ENCODE results near the gene VAMP8. TPM values are rescaled to one million over a fixed set of nuclear protein-coding genes. Genes with fewer than 3 reads are reported as not detected.

Gene VAMP8
- total RNA-seq, 2 donors from 2014 or later, result 39.6 to 111 TPM

DNA sequence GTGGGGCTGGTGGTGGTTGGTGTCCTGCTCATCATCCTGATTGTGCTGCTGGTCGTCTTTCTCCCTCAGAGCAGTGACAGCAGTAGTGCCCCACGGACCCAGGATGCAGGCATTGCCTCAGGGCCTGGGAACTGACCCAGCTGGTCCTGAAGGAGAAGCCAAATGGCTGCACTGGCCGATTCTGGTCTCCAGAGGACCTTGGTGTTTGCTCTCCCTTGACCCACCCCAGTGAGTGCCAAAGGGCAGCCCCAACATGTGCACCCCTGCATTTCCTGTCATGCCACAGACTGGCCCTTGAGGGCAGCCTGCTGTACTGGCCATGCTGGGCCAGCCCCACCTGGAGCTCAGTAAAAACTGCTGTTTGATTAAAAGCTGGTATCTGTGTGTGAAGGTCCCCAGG, 15.6 kb downstream of the VAMP8 start:
- H3K4me1 ChIP-seq, result peaks cover 79% of the 10 kb centered on the region
- H3K27ac ChIP-seq, result peak overlapping the region; percentile 54 to 79 (median 65)
- H3K36me3 ChIP-seq (replicated peaks in 1 of 2; ENCODE audit: insufficient read depth in 1 of 2, low read depth in 2 of 2), result no peaks in the 10 kb centered on the region
- no peak overlapping the region for H3K4me3 ChIP-seq
- intact Hi-C loops (cut with DNase I), result no loop called here
- TF ChIP-seq POLR2A (IDR thresholded peaks at IDR 0.05), result no peak
- TF ChIP-seq, protein P1, sequence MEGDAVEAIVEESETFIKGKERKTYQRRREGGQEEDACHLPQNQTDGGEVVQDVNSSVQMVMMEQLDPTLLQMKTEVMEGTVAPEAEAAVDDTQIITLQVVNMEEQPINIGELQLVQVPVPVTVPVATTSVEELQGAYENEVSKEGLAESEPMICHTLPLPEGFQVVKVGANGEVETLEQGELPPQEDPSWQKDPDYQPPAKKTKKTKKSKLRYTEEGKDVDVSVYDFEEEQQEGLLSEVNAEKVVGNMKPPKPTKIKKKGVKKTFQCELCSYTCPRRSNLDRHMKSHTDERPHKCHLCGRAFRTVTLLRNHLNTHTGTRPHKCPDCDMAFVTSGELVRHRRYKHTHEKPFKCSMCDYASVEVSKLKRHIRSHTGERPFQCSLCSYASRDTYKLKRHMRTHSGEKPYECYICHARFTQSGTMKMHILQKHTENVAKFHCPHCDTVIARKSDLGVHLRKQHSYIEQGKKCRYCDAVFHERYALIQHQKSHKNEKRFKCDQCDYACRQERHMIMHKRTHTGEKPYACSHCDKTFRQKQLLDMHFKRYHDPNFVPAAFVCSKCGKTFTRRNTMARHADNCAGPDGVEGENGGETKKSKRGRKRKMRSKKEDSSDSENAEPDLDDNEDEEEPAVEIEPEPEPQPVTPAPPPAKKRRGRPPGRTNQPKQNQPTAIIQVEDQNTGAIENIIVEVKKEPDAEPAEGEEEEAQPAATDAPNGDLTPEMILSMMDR (IDR thresholded peaks at IDR 0.05), result peak in 1 of 7 experiments; percentile 8
- ATAC-seq (peak; percentile 28), DNase-seq (peak; percentile 79 to 90 (median 86))
- no peaks in the 10 kb centered on the region for H3K27me3 ChIP-seq
- H3K9me3 ChIP-seq, result no peaks in the 10 kb centered on the region
- WGBS, 2 donors, result 20 to 21% methylated on average over 1 to 3 of the region's 3 CpGs

GRCh38 chr2:85594715-85595300, 17.4 kb downstream of the VAMP8 start:
- Histone ChIP-seq H3K27me3 (no peaks in the 10 kb centered on the region), H3K36me3 (replicated peaks in 1 of 2; ENCODE audit: insufficient read depth in 1 of 2, low read depth in 2 of 2) (peaks cover 0 to 3% of the 10 kb centered on the region in 2 donors), H3K4me1 (peaks cover 81% of the 10 kb centered on the region), H3K27ac (peak overlapping the region; percentile 62 to 94 (median 82)), H3K4me3 (peak overlapping the region; percentile 6 to 35), H3K9me3 (no peaks in the 10 kb centered on the region)
- TF ChIP-seq POLR2A (IDR thresholded peaks at IDR 0.05), result no peak
- TF ChIP-seq, protein P1 (IDR thresholded peaks at IDR 0.05), result no peak
- ATAC-seq, result peak; percentile 2
- no peak for DNase-seq
- 14 to 21% methylated on average over 11 to 13 of the region's 13 CpGs for WGBS, 2 donors
- intact Hi-C loops (cut with DNase I), result no loop called here

DNA sequence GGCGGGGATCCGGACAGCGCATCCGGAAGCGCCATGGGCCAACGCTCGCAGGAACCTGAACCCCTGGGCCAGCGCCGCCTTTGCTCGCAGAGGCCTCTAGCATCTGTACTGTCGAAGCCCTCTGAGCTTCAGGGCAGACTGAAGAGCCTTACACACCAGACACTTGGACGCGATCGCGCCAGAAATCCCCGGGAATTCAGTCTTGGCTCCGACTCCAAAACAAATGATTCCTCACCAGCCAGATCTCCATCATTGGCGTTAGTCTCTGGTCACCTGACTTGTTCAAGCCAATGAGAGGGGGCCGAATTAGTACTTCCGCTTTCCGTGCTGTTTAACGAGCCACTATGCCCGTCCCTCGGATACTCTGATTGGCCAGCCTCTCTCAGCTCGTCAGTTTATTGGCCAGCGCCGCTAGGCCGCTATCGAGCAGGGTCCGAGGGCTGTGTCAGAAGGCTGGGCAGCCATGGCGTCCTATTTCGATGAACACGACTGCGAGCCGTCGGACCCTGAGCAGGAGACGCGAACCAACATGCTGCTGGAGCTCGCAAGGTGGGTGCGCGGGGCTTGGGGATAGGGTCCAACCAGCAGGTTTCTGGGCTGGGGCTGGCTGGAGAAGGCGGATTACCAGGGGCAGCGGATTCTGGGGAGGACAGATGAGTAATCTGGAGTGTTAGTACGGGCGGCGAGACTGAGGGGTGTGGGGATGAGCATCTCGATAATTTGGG, 18.1 kb downstream of the VAMP8 start, which contains the start of gene RNF181:
Gene RNF181, plus strand, starts transcription at position 445 of the 725 bp plus-strand sequence. Its CDS starts 19 bp downstream, at position 464.
- peak; percentile 97 for ATAC-seq
- TF ChIP-seq, protein P1 (IDR thresholded peaks at IDR 0.05), result no peak
- peak; percentile 42 to 88 (median 81) for TF ChIP-seq POLR2A (IDR thresholded peaks at IDR 0.05)
- 0% methylated on average over 28 to 47 of the region's 47 CpGs for WGBS, 2 donors
- Histone ChIP-seq H3K9me3 (no peaks in the 10 kb centered on the region), H3K27ac (peak within 1 kb of the TSS; percentile 62 to 94 (median 82)), H3K27me3 (no peaks in the 10 kb centered on the region), H3K4me1 (peaks cover 81% of the 10 kb centered on the region), H3K4me3 (peak within 1 kb of the TSS; percentile 35 to 44), H3K36me3 (replicated peaks in 1 of 2; ENCODE audit: insufficient read depth in 1 of 2, low read depth in 2 of 2) (peaks cover 0 to 3% of the 10 kb centered on the region in 2 donors)
- peak; percentile 93 to 98 (median 96) for DNase-seq
- intact Hi-C loops (cut with DNase I), result no loop called here

GRCh38 chr2:85596026-85596333, 18.6 kb downstream of the VAMP8 start:
- intact Hi-C loops (cut with DNase I), result no loop called here
- Histone ChIP-seq H3K27me3 (no peaks in the 10 kb centered on the region), H3K9me3 (no peaks in the 10 kb centered on the region), H3K4me1 (peaks cover 81% of the 10 kb centered on the region), H3K4me3 (peak overlapping the region; percentile 35 to 44), H3K27ac (peak overlapping the region; percentile 62 to 94 (median 82)), H3K36me3 (replicated peaks in 1 of 2; ENCODE audit: insufficient read depth in 1 of 2, low read depth in 2 of 2) (peaks cover 0 to 3% of the 10 kb centered on the region in 2 donors)
- DNase-seq (no peak), ATAC-seq (no peak)
- WGBS, 2 donors, result 3 to 5% methylated on average over 10 of the region's 10 CpGs
- no peak for TF ChIP-seq POLR2A (IDR thresholded peaks at IDR 0.05)
- TF ChIP-seq, protein P1 (IDR thresholded peaks at IDR 0.05), result no peak
